ENCODE measurements around the gene SUOX.

The SUOX gene

GRCh38 chr12:56010111-56010570 is 13.1 kb downstream of the SUOX start:
- no peak overlapping the region for H3K4me3 ChIP-seq (replicated peaks in 1 of 2; ENCODE audit: low read depth in 2 of 2, low read length in 2 of 2)
- DNase-seq (ENCODE audit: low read depth in 2 of 2), result no peak
- TF ChIP-seq CTCF (IDR thresholded peaks at IDR 0.05; ENCODE audit: low read depth, low read length), result no peak

DNA sequence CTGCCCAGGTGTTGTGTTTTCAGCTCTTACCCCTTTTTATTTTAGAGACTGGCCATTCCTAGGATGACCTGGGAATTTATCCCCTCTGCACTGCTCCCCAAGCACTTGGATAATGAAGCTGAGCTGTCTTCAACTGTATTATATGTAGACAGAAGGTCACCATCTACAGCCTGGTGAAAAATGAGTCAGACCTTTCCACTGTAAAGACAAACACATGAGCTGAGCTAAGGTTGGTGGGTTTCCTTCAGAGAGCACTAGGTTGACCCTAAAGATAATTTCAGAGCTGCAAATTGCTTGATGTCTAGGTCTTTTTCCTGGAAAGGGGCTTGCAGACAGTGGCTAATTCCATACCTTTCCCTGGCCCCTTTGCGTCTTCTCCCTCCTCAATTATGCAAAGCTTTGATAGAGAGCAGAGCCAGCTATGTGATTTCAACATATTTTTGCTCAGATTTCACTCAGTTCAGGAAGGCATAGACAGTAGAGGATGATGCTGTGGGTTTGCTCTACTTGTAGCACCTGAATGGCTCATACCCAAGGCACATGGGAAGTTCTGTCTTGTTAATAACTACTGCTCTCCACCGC is 14.5 kb downstream of the SUOX start:
- TF ChIP-seq CTCF (IDR thresholded peaks at IDR 0.05; ENCODE audit: low read depth, low read length), result no peak
- DNase-seq (ENCODE audit: low read depth in 2 of 2), result no peak
- H3K4me3 ChIP-seq (replicated peaks in 1 of 2; ENCODE audit: low read depth in 2 of 2, low read length in 2 of 2), result no peak overlapping the region

DNA sequence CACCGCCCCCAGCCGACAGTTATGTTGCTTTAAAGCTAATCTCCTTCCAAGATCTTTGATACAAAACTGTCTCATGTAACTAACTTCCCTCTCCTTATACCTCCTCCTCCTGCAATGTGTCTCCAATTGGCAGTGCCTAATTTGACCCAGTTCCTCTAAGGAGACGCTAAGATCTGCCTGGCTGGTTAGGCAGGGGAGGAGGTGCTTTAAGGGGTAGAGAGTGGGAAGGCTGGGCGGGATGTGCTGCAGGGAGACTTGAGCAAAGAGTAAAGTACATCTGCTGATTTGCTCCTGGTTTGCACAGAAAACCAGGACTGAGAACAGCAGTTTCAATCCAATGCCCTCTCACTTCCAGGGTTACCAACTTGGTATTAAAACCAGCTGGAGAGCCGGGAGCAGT is 16.4 kb downstream of the SUOX start:
- no peak for DNase-seq (ENCODE audit: low read depth in 2 of 2)
- no peak overlapping the region for H3K4me3 ChIP-seq (replicated peaks in 1 of 2; ENCODE audit: low read depth in 2 of 2, low read length in 2 of 2)
- no peak for TF ChIP-seq CTCF (IDR thresholded peaks at IDR 0.05; ENCODE audit: low read depth, low read length)

- no peak overlapping the region for H3K4me3 ChIP-seq (replicated peaks in 1 of 2; ENCODE audit: low read depth in 2 of 2, low read length in 2 of 2)
- no peak for TF ChIP-seq CTCF (IDR thresholded peaks at IDR 0.05; ENCODE audit: low read depth, low read length)
- DNase-seq (ENCODE audit: low read depth in 2 of 2), result no peak
These were observed 17.1 kb downstream of the SUOX start for GRCh38 chr12:56014205-56014604.

DNA sequence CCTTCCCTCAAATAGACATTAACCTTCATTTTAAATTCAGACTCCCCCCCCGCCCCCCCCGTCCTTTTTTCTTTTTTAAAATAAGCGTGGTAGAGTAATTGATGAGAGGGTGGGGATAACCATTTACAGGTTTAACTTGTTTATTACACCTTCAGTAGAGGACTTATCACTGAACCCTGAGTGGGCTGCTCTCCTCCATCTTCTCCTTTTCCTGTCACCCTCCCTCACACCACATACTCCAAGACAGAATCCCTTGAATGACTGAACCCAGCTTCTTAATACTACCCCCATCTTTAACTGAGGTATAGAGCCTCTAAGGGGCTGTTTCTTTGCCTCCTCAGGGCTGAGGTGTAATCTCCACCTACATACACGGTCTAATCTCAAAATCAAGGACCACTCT is 20.1 kb downstream of the SUOX start:
- TF ChIP-seq CTCF (IDR thresholded peaks at IDR 0.05; ENCODE audit: low read depth, low read length), result no peak
- DNase-seq (ENCODE audit: low read depth in 2 of 2), result no peak
- no peak overlapping the region for H3K4me3 ChIP-seq (replicated peaks in 1 of 2; ENCODE audit: low read depth in 2 of 2, low read length in 2 of 2)

DNA sequence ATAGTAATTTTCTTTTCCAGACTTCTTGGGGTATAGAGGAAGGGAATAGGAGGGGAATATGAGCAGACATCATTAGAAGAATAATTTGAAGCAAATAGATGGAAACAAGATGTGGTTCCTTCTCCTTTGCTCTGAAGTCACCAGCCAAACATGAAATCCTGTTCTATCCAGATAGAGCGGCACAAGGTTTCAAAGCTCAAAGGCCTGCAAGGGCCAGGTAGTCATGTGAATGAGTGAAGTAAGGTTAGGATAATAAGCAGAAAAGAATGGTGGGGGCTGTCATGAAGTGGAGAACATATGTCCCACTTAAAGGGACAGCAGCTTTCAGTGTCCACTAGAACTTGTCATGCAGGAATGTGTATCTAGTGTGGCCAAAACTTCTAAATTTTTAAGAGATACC is 21.3 kb downstream of the SUOX start:
- no peak for DNase-seq (ENCODE audit: low read depth in 2 of 2)
- TF ChIP-seq CTCF (IDR thresholded peaks at IDR 0.05; ENCODE audit: low read depth, low read length), result no peak
- H3K4me3 ChIP-seq (replicated peaks in 1 of 2; ENCODE audit: low read depth in 2 of 2, low read length in 2 of 2), result no peak overlapping the region
